Keratinocyte (primary cell): ENCODE measurements around the gene ARMH3. TPM values are rescaled to one million over a fixed set of nuclear protein-coding genes. Genes with fewer than 3 reads are reported as not detected.

ENCODE experiments used
- DNase-seq: peaks from one replicate; pipeline ENCODE4 v3.0.0-alpha.2; 2011; ENCODE audit warnings: low read depth, missing footprints, low spot score
- FAIRE-seq: peaks from 2 replicates; lab custom pipeline; 2011; peaks lifted over from hg19 to GRCh38; lab: Jason Lieb, UNC
- H2AFZ ChIP-seq: 2 replicates; pipeline ENCODE4 v1.6.0; 2012; ENCODE audit warnings: low read length, control low read depth, inconsistent platforms; ENCODE audit not compliant: control insufficient read depth
- H3K27ac ChIP-seq: 2 replicates; pipeline ENCODE4 v1.5.1; 2011; ENCODE audit warnings: low read length; ENCODE audit not compliant: control insufficient read depth, insufficient read depth
- H3K27me3 ChIP-seq: 3 replicates; pipeline ENCODE4 v1.6.0; 2011; ENCODE audit warnings: low read length; ENCODE audit not compliant: control insufficient read depth, insufficient read depth; ENCODE audit errors: extremely low read depth
- H3K36me3 ChIP-seq, 2 experiments: 2 replicates in 1 of 2; 3 replicates in 1 of 2; pipeline ENCODE4 v1.5.1; 2011; ENCODE audit warnings: low read length in 2 of 2, mild to moderate bottlenecking in 1 of 2; ENCODE audit not compliant: control insufficient read depth in 2 of 2, insufficient read depth in 2 of 2; ENCODE audit errors: extremely low read depth in 1 of 2
- H3K4me1 ChIP-seq: 3 replicates; pipeline ENCODE4 v1.5.1; 2011; ENCODE audit warnings: low read length; ENCODE audit not compliant: control insufficient read depth, insufficient read depth; ENCODE audit errors: extremely low read depth
- H3K4me2 ChIP-seq: 3 replicates; pipeline ENCODE4 v1.6.0; 2011; ENCODE audit warnings: low read depth, low read length; ENCODE audit not compliant: control insufficient read depth, insufficient read depth; ENCODE audit errors: extremely low read depth
- H3K4me3 ChIP-seq, 3 experiments: fragments of 200-600 bp in 1 of 3; sonication (generic) in 1 of 3; 2 replicates in 2 of 3; 3 replicates in 1 of 3; pipeline ENCODE4 v1.5.1; 2011 to 2016; ENCODE audit warnings: low read length in 3 of 3, mild to moderate bottlenecking in 3 of 3, control low read depth in 2 of 3, inconsistent platforms in 1 of 3, low read depth in 1 of 3, mixed read lengths in 1 of 3, mixed run types in 1 of 3, moderate library complexity in 1 of 3; ENCODE audit not compliant: control insufficient read depth in 2 of 3, insufficient read depth in 2 of 3; ENCODE audit errors: extremely low read depth in 1 of 3
- H3K79me2 ChIP-seq: 2 replicates; pipeline ENCODE4 v1.6.0; 2012; ENCODE audit warnings: low read length; ENCODE audit not compliant: control insufficient read depth, insufficient read depth
- H3K9ac ChIP-seq: 3 replicates; pipeline ENCODE4 v1.6.0; 2011; ENCODE audit warnings: low read length; ENCODE audit not compliant: control insufficient read depth, insufficient read depth; ENCODE audit errors: extremely low read depth
- H3K9me1 ChIP-seq: 3 replicates; pipeline ENCODE4 v1.6.0; 2011; ENCODE audit warnings: low read length; ENCODE audit not compliant: control insufficient read depth, insufficient read depth; ENCODE audit errors: extremely low read depth
- H3K9me3 ChIP-seq: 2 replicates; pipeline ENCODE4 v1.5.1; 2012; ENCODE audit warnings: low read depth, low read length; ENCODE audit not compliant: control insufficient read depth
- H4K20me1 ChIP-seq: 3 replicates; pipeline ENCODE4 v1.6.0; 2011; ENCODE audit warnings: low read length; ENCODE audit not compliant: control insufficient read depth, insufficient read depth; ENCODE audit errors: extremely low read depth
- CTCF ChIP-seq, 3 experiments: IDR thresholded peaks in 1 of 3; conservative IDR thresholded peaks in 1 of 3; optimal IDR thresholded peaks in 1 of 3; 2 replicates in 2 of 3; 3 replicates in 1 of 3; pipeline versions ENCODE3 to v1.5.1; 2011; ENCODE audit warnings: low read length in 3 of 3, mild to moderate bottlenecking in 3 of 3, moderate library complexity in 2 of 3, control low read depth in 1 of 3, inconsistent platforms in 1 of 3; ENCODE audit not compliant: insufficient read depth in 2 of 3; ENCODE audit errors: extremely low read depth in 1 of 3
- EZH2 ChIP-seq: IDR thresholded peaks from one replicate; pipeline ENCODE4 v1.6.1; 2012; ENCODE audit warnings: inconsistent platforms, mild to moderate bottlenecking, low read length, moderate library complexity
- dilution Hi-C: fragments of 300-500 bp; cut with MboI; formaldehyde crosslinking; loops from one replicate; pipeline ENCODE4 v1.7.0; 2020; ENCODE audit warnings: low sequenced_read_pairs; ENCODE audit not compliant: extremely low pct_ligation_motif_present
- polyA plus RNA-seq, 5 experiments: library from polyadenylated mRNA; depleted of rRNA in 3 of 5; stranded (reverse) in 3 of 5; stranded (forward) in 1 of 5; unstranded in 1 of 5; fragments of >200 nt; gene quantifications; 1 replicate in 1 of 5; 2 replicates in 3 of 5; 3 replicates in 1 of 5; pipeline versions ENCODE4 v1.2.1 to v1.2.3, GENCODE V29; 2011 to 2012; ENCODE audit warnings: missing spikeins in 2 of 5, low read depth in 1 of 5, low replicate concordance in 1 of 5

ARMH3 gene
- polyA plus RNA-seq, 1 donor (not counting 4 experiments of a cell fraction or from before 2014, with no cell fraction given), result 25.3 TPM

GRCh38 chr10:101897633-101898032 is 158.3 kb downstream of the ARMH3 start:
- no peak overlapping the region for H3K27ac ChIP-seq
- FAIRE-seq (no peak), DNase-seq (no peak)
- H3K9me1 ChIP-seq, result no peaks in the 10 kb centered on the region
- no peaks in the 10 kb centered on the region for H3K9me3 ChIP-seq
- H2AFZ ChIP-seq, result no peak overlapping the region
- no peaks in the 10 kb centered on the region for H3K79me2 ChIP-seq
- no peaks in the 10 kb centered on the region for H3K36me3 ChIP-seq
- H3K9ac ChIP-seq, result no peak overlapping the region
- dilution Hi-C loops, result loop anchor here (25.0 kb wide), 1 partner anchor 90 kb away; no protein-coding TSS in a partner anchor
- no peaks in the 10 kb centered on the region for H3K27me3 ChIP-seq
- H4K20me1 ChIP-seq, result no peaks in the 10 kb centered on the region
- no peak for TF ChIP-seq CTCF (optimal IDR thresholded peaks at IDR 0.05 in 1 of 3, IDR thresholded peaks at IDR 0.05 in 1 of 3, conservative IDR thresholded peaks at IDR 0.05 in 1 of 3; ENCODE audit: extremely low read depth in 1 of 3, insufficient read depth in 2 of 3, low read length in 3 of 3)
- TF ChIP-seq EZH2, result no peak
- H3K4me2 ChIP-seq, result no peak overlapping the region
- no peak overlapping the region for H3K4me3 ChIP-seq
- peaks cover 10% of the 10 kb centered on the region for H3K4me1 ChIP-seq

GRCh38 chr10:101896225-101896877 is 159.6 kb downstream of the ARMH3 start:
- no peaks in the 10 kb centered on the region for H3K9me1 ChIP-seq
- TF ChIP-seq EZH2 (no peak), CTCF (optimal IDR thresholded peaks at IDR 0.05 in 1 of 3, IDR thresholded peaks at IDR 0.05 in 1 of 3, conservative IDR thresholded peaks at IDR 0.05 in 1 of 3; ENCODE audit: extremely low read depth in 1 of 3, insufficient read depth in 2 of 3, low read length in 3 of 3) (no peak)
- H4K20me1 ChIP-seq, result no peaks in the 10 kb centered on the region
- no peaks in the 10 kb centered on the region for H3K79me2 ChIP-seq
- no peaks in the 10 kb centered on the region for H3K9me3 ChIP-seq
- FAIRE-seq (no peak), DNase-seq (no peak)
- no peak overlapping the region for H3K4me3 ChIP-seq
- H3K36me3 ChIP-seq, result no peaks in the 10 kb centered on the region
- no peak overlapping the region for H2AFZ ChIP-seq
- no peaks in the 10 kb centered on the region for H3K27me3 ChIP-seq
- peak overlapping the region; percentile 46 for H3K27ac ChIP-seq
- dilution Hi-C loops, result loop anchor here (25.0 kb wide), 1 partner anchor 91 kb away; no protein-coding TSS in a partner anchor
- H3K9ac ChIP-seq, result no peak overlapping the region
- peaks cover 10% of the 10 kb centered on the region for H3K4me1 ChIP-seq
- no peak overlapping the region for H3K4me2 ChIP-seq
